T-helper 17 cell (primary cell): ENCODE data around the gene HPS5. TPM values are rescaled to one million over a fixed set of nuclear protein-coding genes. Genes with fewer than 3 reads are reported as not detected.
"Not testable (repeated sequence)": the region's sequence is repeated elsewhere in the genome, so short reads cannot be mapped to it uniquely, and the experiment has no call there.

Source experiments
- ATAC-seq: fragments of 150-1000 bp; cut with Tn5 transposase; 2 replicates; pipeline ENCODE4 v1.10.0; 2021; ENCODE audit warnings: mild to moderate bottlenecking, moderate library complexity
- DNase-seq, 3 donors: peaks; one replicate each; pipeline versions ENCODE4 v3.0.0 to v3.0.0-alpha.2; 2020 to 2021
- H3K9me3 ChIP-seq: one replicate; pipeline ENCODE4 v1.7.0; 2013; ENCODE audit warnings: low read length, mild to moderate bottlenecking; ENCODE audit not compliant: control insufficient read depth, poor library complexity, severe bottlenecking
- H3K27ac Mint-ChIP-seq: one replicate; pipeline ENCODE4 v1.8.0; 2022; ENCODE audit warnings: mild to moderate bottlenecking, moderate library complexity, mixed read lengths
- H3K27me3 Mint-ChIP-seq: one replicate; pipeline ENCODE4 v1.8.0; 2022; ENCODE audit warnings: mixed read lengths
- H3K36me3 Mint-ChIP-seq: one replicate; pipeline ENCODE4 v1.8.0; 2022; ENCODE audit warnings: low read depth, mixed read lengths
- H3K4me1 Mint-ChIP-seq: one replicate; pipeline ENCODE4 v1.8.0; 2022; ENCODE audit warnings: mild to moderate bottlenecking, mixed read lengths
- H3K4me3 Mint-ChIP-seq: one replicate; pipeline ENCODE4 v1.8.0; 2022; ENCODE audit warnings: mild to moderate bottlenecking, moderate library complexity, mixed read lengths
- total RNA-seq, 4 donors: library from RNA in 2 of 4; stranded (reverse) in 2 of 4; gene quantifications; one replicate each; pipeline ENCODE4 v1.2.3 and lab custom pipeline; 2022 to 2026

The HPS5 gene
- total RNA-seq, 2 donors from 2014 or later: 12.8 to 15.7 TPM

GRCh38 chr11:18254781-18255361 is 67.1 kb downstream of the HPS5 start:
- no peaks in the 10 kb centered on the region for H3K36me3 Mint-ChIP-seq
- DNase-seq (no peak), ATAC-seq (no peak)
- peaks cover 3% of the 10 kb centered on the region for H3K4me1 Mint-ChIP-seq
- H3K9me3 ChIP-seq: no peaks in the 10 kb centered on the region
- H3K27ac Mint-ChIP-seq: peak overlapping the region; percentile 27
- no peak overlapping the region for H3K4me3 Mint-ChIP-seq
- peaks cover 25% of the 10 kb centered on the region for H3K27me3 Mint-ChIP-seq

- Mint-ChIP-seq H3K4me1 (peaks cover 3% of the 10 kb centered on the region), H3K4me3 (no peak overlapping the region), H3K27ac (peak overlapping the region; percentile 4), H3K27me3 (peaks cover 17% of the 10 kb centered on the region), H3K36me3 (no peaks in the 10 kb centered on the region)
- DNase-seq (no peak), ATAC-seq (no peak)
- no peaks in the 10 kb centered on the region for H3K9me3 ChIP-seq
Observed at GRCh38 chr11:18253778-18254338, 68.1 kb downstream of the HPS5 start.

GRCh38 chr11:18253233-18253632 is 68.7 kb downstream of the HPS5 start:
- H3K4me3 Mint-ChIP-seq: no peak overlapping the region
- peak overlapping the region; percentile 4 for H3K27ac Mint-ChIP-seq
- DNase-seq (no peak), ATAC-seq (no peak)
- no peaks in the 10 kb centered on the region for H3K9me3 ChIP-seq
- H3K36me3 Mint-ChIP-seq: no peaks in the 10 kb centered on the region
- H3K27me3 Mint-ChIP-seq: peaks cover 16% of the 10 kb centered on the region
- H3K4me1 Mint-ChIP-seq: peaks cover 3% of the 10 kb centered on the region

- no peaks in the 10 kb centered on the region for H3K9me3 ChIP-seq
- Mint-ChIP-seq H3K4me1 (peaks cover 13% of the 10 kb centered on the region), H3K27ac (no peak within 1 kb of the TSS), H3K27me3 (peaks cover 6% of the 10 kb centered on the region), H3K4me3 (no peak within 1 kb of the TSS), H3K36me3 (no peaks in the 10 kb centered on the region)
- ATAC-seq (no peak), DNase-seq (no peak)
Observed at GRCh38 chr11:18248561-18248960, 73.4 kb downstream of the HPS5 start, which contains the start of gene SAA2. Gene SAA2 (minus strand): TSS chr11:18248668. CDS start chr11:18248011, 657 bp downstream.

GRCh38 chr11:18247191-18247581 is 74.8 kb downstream of the HPS5 start:
- not testable (repeated sequence) for H3K27me3 Mint-ChIP-seq, H3K36me3 Mint-ChIP-seq, DNase-seq, H3K9me3 ChIP-seq, ATAC-seq
- Mint-ChIP-seq H3K27ac (peak overlapping the region; percentile 91), H3K4me3 (peak overlapping the region; percentile 88), H3K4me1 (peaks cover 13% of the 10 kb centered on the region)

- H3K36me3 Mint-ChIP-seq, H3K27me3 Mint-ChIP-seq, DNase-seq, H3K9me3 ChIP-seq: not testable (repeated sequence)
- H3K4me1 Mint-ChIP-seq: peaks cover 13% of the 10 kb centered on the region
- H3K4me3 Mint-ChIP-seq: peak overlapping the region; percentile 88
- H3K27ac Mint-ChIP-seq: peak overlapping the region; percentile 91
- ATAC-seq: peak; percentile 81
Observed at GRCh38 chr11:18246379-18247190, 75.4 kb downstream of the HPS5 start.

GRCh38 chr11:18245396-18245795 is 76.5 kb downstream of the HPS5 start:
- H3K4me1 Mint-ChIP-seq: peaks cover 13% of the 10 kb centered on the region
- H3K27me3 Mint-ChIP-seq: peaks cover 10% of the 10 kb centered on the region
- peaks cover 3% of the 10 kb centered on the region for H3K36me3 Mint-ChIP-seq
- H3K27ac Mint-ChIP-seq: peak overlapping the region; percentile 91
- ATAC-seq: no peak
- DNase-seq: no peak
- peaks cover 3% of the 10 kb centered on the region for H3K9me3 ChIP-seq
- H3K4me3 Mint-ChIP-seq: no peak overlapping the region

- H3K4me3 Mint-ChIP-seq: no peak overlapping the region
- H3K27ac Mint-ChIP-seq: peak overlapping the region; percentile 91
Observed at GRCh38 chr11:18243783-18244362, 78.1 kb downstream of the HPS5 start.

GRCh38 chr11:18239655-18240054 is 82.3 kb downstream of the HPS5 start:
- no peak for ATAC-seq
- Mint-ChIP-seq H3K27ac (no peak overlapping the region), H3K4me3 (no peak overlapping the region), H3K4me1 (peaks cover 5% of the 10 kb centered on the region), H3K27me3 (peaks cover 46% of the 10 kb centered on the region), H3K36me3 (peaks cover 9% of the 10 kb centered on the region)
- no peak for DNase-seq
- peaks cover 3% of the 10 kb centered on the region for H3K9me3 ChIP-seq

More at GRCh38 chr11:18243783-18244362, 78.1 kb downstream of the HPS5 start:
- Mint-ChIP-seq H3K36me3 (peaks cover 9% of the 10 kb centered on the region), H3K27me3 (peaks cover 22% of the 10 kb centered on the region), H3K4me1 (peaks cover 13% of the 10 kb centered on the region)
- DNase-seq: peak in 2 of 3 donors; percentile 36 to 54
- H3K9me3 ChIP-seq: peaks cover 3% of the 10 kb centered on the region
- ATAC-seq: peak; percentile 57

- H3K9me3 ChIP-seq: no peaks in the 10 kb centered on the region
- peaks cover 67% of the 10 kb centered on the region for H3K27me3 Mint-ChIP-seq
- no peaks in the 10 kb centered on the region for H3K4me1 Mint-ChIP-seq
- no peak within 1 kb of the TSS for H3K4me3 Mint-ChIP-seq
- DNase-seq (no peak), ATAC-seq (no peak)
- H3K36me3 Mint-ChIP-seq: peaks cover 9% of the 10 kb centered on the region
- no peak within 1 kb of the TSS for H3K27ac Mint-ChIP-seq
Observed at GRCh38 chr11:18236664-18237356, 85.1 kb downstream of the HPS5 start, which contains the start of gene SAA4. Gene SAA4 (minus strand): TSS chr11:18236802. CDS start chr11:18235926, 876 bp downstream.

GRCh38 chr11:18235394-18236334 is 86.3 kb downstream of the HPS5 start:
- no peaks in the 10 kb centered on the region for H3K9me3 ChIP-seq
- DNase-seq: no peak
- H3K27me3 Mint-ChIP-seq: peaks cover 58% of the 10 kb centered on the region
- H3K27ac Mint-ChIP-seq: no peak overlapping the region
- H3K4me1 Mint-ChIP-seq: no peaks in the 10 kb centered on the region
- peaks cover 8% of the 10 kb centered on the region for H3K36me3 Mint-ChIP-seq
- no peak overlapping the region for H3K4me3 Mint-ChIP-seq
- no peak for ATAC-seq

- no peak overlapping the region for H3K27ac Mint-ChIP-seq
- no peaks in the 10 kb centered on the region for H3K9me3 ChIP-seq
- peaks cover 45% of the 10 kb centered on the region for H3K27me3 Mint-ChIP-seq
- H3K4me3 Mint-ChIP-seq: no peak overlapping the region
- DNase-seq (no peak), ATAC-seq (no peak)
- H3K36me3 Mint-ChIP-seq: no peaks in the 10 kb centered on the region
- H3K4me1 Mint-ChIP-seq: no peaks in the 10 kb centered on the region
Observed at GRCh38 chr11:18233912-18234311, 88.0 kb downstream of the HPS5 start.
